HG02885 (cell line): ENCODE data around the gene SLC28A1.

Experiments
- ATAC-seq: cut with Tn5 transposase; IDR thresholded peaks from one replicate; pipeline ENCODE4 v1.9.1; 2021; ENCODE audit warnings: mild to moderate bottlenecking; ENCODE audit not compliant: unreplicated experiment, poor library complexity

The SLC28A1 gene

GRCh38 chr15:84960391-84961113 is 76.1 kb downstream of the SLC28A1 start:
- no peak for ATAC-seq

GRCh38 chr15:84961114-84961452 is 76.6 kb downstream of the SLC28A1 start:
- ATAC-seq, result no peak

- no peak for ATAC-seq
Measured at GRCh38 chr15:84961707-84962106, 77.2 kb downstream of the SLC28A1 start.

DNA sequence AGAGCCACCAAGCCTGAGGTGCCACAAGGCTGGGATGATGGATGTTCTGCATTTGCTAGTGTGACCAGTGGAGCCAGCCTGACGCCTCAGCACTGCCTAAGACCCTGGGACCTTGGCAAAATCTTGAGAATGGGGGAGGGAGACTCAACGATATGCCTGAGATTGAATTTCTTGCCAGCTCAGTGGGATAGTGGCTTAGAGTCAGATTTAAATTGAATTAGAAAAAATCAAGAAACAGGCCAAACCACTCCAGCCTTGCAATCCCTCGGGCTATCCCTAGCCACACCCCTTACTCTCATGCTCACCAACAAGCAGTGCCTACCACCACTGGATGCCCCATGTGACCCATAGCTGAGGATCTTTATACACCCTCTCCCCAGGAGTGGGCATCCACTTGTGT is 78.5 kb downstream of the SLC28A1 start:
- ATAC-seq, result no peak

DNA sequence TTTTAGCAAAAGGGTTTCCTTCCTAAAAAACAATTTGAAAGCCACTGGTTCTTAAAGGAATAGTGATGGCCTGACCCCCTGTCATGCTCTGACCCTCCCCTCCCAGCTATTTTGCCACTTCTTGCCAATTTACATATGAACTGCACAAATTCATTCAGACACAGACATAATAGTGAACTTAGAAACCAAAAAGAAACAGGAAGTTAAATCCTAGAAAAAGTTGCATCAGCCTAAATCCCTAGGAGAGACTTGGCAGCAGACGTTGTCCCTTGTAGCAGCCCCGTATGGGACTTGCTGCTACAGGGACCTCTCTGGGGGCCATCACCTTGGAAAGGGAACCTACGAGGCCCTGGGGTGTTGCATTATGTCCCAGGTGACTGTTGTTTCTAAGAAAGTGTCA is 82.9 kb downstream of the SLC28A1 start:
- ATAC-seq, result no peak

DNA sequence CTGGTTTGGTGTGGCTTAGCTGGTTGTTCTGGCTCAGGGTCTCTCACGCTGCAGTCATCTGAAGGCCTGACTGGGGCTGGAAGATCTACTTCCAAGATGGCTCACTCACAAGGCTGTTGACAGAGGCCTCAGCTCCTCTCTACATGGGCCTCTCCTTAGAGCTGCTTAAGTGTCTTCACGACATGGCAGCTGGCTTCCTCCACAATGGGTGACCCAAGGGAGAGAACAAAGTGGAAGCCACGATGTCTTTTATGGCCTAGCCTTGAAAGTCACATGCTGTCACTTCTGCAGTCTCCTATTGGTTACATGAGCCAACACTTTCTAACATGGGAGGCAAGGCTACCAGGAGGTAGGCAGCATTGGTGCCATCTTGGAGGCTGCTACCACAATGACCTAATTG is 83.8 kb downstream of the SLC28A1 start:
- ATAC-seq, result no peak

DNA sequence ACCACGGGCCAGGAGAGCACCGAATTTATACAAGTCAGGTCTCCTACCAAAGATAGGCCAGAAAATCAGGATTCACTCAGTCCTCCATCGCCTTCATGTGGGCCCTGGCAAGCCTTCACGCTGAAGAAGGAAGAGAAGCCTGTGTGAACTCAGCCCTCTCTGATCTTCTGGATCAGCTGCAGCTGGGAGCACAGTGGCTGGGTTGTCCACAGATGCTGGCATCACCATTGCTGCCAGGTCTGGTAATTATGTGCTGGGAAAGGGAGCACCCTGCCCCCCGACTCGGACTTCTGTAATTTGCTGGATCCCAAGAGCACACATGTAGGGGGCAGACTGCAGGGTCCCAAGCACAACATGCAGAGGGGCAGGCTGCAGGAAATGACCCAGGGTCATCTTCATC is 84.8 kb downstream of the SLC28A1 start:
- ATAC-seq, result no peak

DNA sequence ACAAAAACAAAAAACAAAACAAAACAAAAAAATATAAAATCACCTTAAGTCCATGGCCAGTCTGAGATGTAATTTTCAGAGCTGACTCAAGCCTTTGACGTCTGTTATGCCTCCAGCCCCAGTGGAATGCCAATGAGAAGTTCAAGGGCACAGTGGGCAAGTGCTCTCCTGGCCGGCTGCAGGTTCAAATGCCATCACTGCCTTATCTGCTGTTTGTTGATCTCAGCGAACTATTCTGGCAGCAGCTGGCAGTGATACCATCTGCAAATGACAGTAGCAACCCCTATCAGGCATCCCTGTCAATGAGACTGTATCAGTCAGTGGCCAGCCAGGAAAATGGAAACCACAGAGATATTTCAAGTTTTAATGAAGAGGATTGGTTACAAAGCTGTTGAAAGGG is 86.4 kb downstream of the SLC28A1 start:
- ATAC-seq, result no peak

DNA sequence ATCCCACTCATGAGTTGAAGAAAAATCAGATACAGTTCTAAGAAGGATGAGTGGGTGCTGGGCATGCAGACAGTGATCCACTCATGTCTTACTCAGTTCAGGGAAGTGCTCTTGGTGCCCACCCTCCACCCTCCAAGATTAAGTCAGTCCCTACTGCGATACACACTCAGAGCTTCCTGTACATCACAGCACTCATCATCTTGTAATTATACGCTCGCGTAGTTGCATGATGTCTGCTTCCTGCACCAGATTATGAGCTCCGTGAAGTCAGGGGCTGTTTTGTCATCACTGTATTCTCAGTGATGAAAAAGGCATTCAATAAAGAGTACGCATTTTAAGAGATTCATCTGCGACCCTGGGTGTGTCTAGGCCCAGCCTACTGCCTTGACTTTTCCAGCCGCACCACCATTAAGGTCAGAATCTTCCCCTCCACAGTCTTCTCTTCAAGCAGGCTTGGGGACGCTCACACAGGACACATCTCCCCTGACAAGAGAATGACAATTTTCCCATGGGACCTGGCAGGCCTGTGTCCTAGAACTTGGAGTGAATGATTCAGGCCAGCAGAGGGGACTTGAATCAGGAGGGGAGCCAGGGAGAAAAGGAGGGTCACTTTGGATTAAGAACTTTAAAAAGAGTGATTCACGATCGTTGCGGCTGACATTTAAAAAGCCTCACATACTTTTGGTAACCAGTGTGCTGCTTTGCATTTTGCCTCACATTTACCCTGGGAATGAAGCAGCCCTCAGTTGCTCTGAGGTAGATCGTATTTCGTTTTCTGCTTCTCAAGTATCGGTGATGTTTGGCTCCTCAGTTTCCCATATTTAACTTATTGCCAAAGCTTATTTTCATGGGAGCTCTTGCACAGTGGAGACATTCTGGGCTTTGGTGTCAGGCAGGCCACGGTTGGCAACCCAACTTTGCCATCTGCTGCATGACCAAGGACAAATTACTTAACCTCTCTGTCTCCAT is 89.3 kb downstream of the SLC28A1 start:
- ATAC-seq, result no peak

- no peak for ATAC-seq
Measured at GRCh38 chr15:84975871-84976351, 91.4 kb downstream of the SLC28A1 start.

- no peak for ATAC-seq
Measured at GRCh38 chr15:84976746-84977345, 92.4 kb downstream of the SLC28A1 start.

GRCh38 chr15:84979651-84980050 is 95.2 kb downstream of the SLC28A1 start:
- ATAC-seq, result no peak

GRCh38 chr15:84980196-84981053 is 96.0 kb downstream of the SLC28A1 start:
- peak; percentile 52 for ATAC-seq

DNA sequence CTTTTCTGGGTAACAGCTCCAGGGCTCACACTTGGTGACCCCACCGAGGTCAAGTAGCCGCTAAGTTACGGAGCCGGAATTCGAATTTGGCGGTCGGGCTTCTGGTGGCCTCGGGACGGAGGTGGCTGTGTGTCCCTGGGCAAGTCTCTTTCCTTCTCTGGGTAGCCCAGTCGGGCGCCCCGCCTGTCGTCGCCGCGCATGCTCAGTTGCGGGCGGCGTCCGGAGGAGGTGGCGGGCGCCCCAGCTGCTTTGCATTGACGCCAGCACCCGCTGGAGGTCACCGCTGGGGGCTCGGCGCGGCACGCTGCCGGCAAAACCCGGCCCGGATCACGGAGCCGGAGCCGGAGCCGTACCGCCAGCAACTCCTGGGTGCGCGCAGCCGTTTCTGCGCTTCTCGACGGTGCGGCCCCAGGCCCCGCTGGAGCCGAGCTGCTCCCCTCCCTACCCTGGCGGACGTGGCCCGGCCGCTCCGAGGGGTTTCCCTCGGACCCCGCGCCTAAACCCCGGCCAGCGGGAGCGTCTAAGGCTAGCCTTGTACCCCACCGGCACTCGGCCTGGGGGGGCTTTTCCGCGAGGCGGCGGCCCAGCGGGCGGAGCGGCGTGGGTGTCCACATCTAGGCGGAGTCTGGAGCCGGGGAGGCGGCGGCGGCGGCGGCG is 96.7 kb downstream of the SLC28A1 start:
- peak; percentile 63 for ATAC-seq

DNA sequence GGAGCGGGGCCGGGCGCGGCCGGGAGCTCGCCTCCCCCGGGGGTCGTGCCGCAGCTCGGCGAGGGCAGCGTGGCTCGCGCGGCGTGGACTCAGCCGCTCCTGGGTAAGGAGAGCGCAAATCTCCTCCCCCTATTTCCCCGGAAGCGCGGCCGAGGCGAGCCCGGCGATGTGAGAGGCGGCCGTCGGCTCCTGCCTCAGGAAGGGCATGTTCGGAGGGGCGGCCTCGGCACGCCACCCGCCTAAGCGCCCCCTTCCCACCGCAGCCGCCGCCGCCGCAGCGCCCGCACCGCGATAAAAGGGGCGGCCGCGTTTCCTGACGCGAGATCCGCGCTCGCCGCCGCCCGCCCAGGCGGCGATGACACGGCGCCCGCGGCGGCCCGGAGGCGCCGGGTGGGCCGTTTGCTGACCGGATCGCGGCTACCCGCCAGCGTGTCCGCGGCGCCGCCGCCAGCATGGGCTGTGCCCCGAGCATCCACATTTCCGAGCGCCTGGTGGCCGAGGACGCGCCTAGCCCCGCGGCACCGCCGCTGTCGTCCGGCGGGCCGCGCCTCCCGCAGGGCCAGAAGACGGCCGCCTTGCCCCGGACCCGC is 97.3 kb downstream of the SLC28A1 start, which contains the start of gene PDE8A:
Gene PDE8A (plus strand): TSS at position 146 of the 590 bp plus-strand sequence. CDS start 307 bp downstream, at position 453.
- ATAC-seq, result peak; percentile 20

GRCh38 chr15:84982301-84982920 is 97.9 kb downstream of the SLC28A1 start:
- ATAC-seq, result peak; percentile 0

- no peak for ATAC-seq
Measured at GRCh38 chr15:84983294-84983693, 98.8 kb downstream of the SLC28A1 start.

- no peak for ATAC-seq
Measured at GRCh38 chr15:84983711-84984110, 99.2 kb downstream of the SLC28A1 start.

GRCh38 chr15:84985158-84985557 is 100.7 kb downstream of the SLC28A1 start:
- no peak for ATAC-seq
